BE2C (cell line): ENCODE measurements around the gene ADAM15.

Experiments
- DNase-seq: peaks from one replicate; pipeline ENCODE4 v3.0.0-alpha.2; 2020
- H3K27me3 ChIP-seq: fragments of 250-450 bp; sonication (Bioruptor Pico); 2 replicates; pipeline ENCODE4 v1.5.1; 2020; ENCODE audit warnings: mild to moderate bottlenecking
- H3K36me3 ChIP-seq: fragments of 250-450 bp; sonication (Bioruptor Pico); 2 replicates; pipeline ENCODE4 v1.5.1; 2020; ENCODE audit warnings: mild to moderate bottlenecking
- H3K4me1 ChIP-seq: fragments of 250-450 bp; sonication (Bioruptor Pico); 2 replicates; pipeline ENCODE4 v1.5.1; 2020
- H3K4me3 ChIP-seq: 2 replicates; pipeline ENCODE4 v1.5.1; 2011; ENCODE audit warnings: low read depth, low read length
- H3K9me3 ChIP-seq: fragments of 250-450 bp; sonication (Bioruptor Pico); 2 replicates; pipeline ENCODE4 v1.5.1; 2020
- CTCF ChIP-seq: IDR thresholded peaks from 2 replicates; pipeline ENCODE4 v1.5.1; 2012; ENCODE audit warnings: mild to moderate bottlenecking, low read depth, low read length

ADAM15 gene

GRCh38 chr1:155039308-155039669, 11.8 kb upstream of the ADAM15 start:
- Histone ChIP-seq H3K4me3 (no peak overlapping the region), H3K9me3 (no peaks in the 10 kb centered on the region), H3K36me3 (no peaks in the 10 kb centered on the region), H3K4me1 (no peaks in the 10 kb centered on the region), H3K27me3 (no peaks in the 10 kb centered on the region)
- DNase-seq = no peak
- no peak for TF ChIP-seq CTCF

GRCh38 chr1:155040358-155041093, 10.6 kb upstream of the ADAM15 start:
- TF ChIP-seq CTCF = no peak
- Histone ChIP-seq H3K27me3 (no peaks in the 10 kb centered on the region), H3K4me1 (peaks cover 4% of the 10 kb centered on the region; the same call in 1 of the 2 replicates), H3K36me3 (no peaks in the 10 kb centered on the region), H3K4me3 (no peak overlapping the region), H3K9me3 (no peaks in the 10 kb centered on the region)
- DNase-seq = no peak

GRCh38 chr1:155042789-155043188, 8.3 kb upstream of the ADAM15 start:
- no peaks in the 10 kb centered on the region for H3K27me3 ChIP-seq
- no peaks in the 10 kb centered on the region for H3K9me3 ChIP-seq
- H3K4me1 ChIP-seq = peaks cover 4% of the 10 kb centered on the region; the same call in 1 of the 2 replicates
- no peak overlapping the region for H3K4me3 ChIP-seq
- no peak for DNase-seq
- H3K36me3 ChIP-seq = no peaks in the 10 kb centered on the region
- no peak for TF ChIP-seq CTCF

GRCh38 chr1:155043301-155043702, 7.8 kb upstream of the ADAM15 start:
- H3K4me1 ChIP-seq = peaks cover 4% of the 10 kb centered on the region; the same call in 1 of the 2 replicates
- no peaks in the 10 kb centered on the region for H3K9me3 ChIP-seq
- H3K4me3 ChIP-seq = no peak overlapping the region
- H3K27me3 ChIP-seq = no peaks in the 10 kb centered on the region
- TF ChIP-seq CTCF = no peak
- DNase-seq = no peak
- H3K36me3 ChIP-seq = no peaks in the 10 kb centered on the region

- no peak for DNase-seq
- no peak overlapping the region for H3K4me3 ChIP-seq
- TF ChIP-seq CTCF = no peak
These were observed 7.3 kb upstream of the ADAM15 start for GRCh38 chr1:155043793-155044192.

GRCh38 chr1:155044365-155044764, 6.8 kb upstream of the ADAM15 start:
- H3K9me3 ChIP-seq = no peaks in the 10 kb centered on the region
- H3K4me1 ChIP-seq = peaks cover 4% of the 10 kb centered on the region; the same call in 1 of the 2 replicates
- no peak for DNase-seq
- H3K36me3 ChIP-seq = no peaks in the 10 kb centered on the region
- no peaks in the 10 kb centered on the region for H3K27me3 ChIP-seq
- TF ChIP-seq CTCF = no peak
- no peak overlapping the region for H3K4me3 ChIP-seq

More at GRCh38 chr1:155043793-155044192, 7.3 kb upstream of the ADAM15 start:
- H3K36me3 ChIP-seq = no peaks in the 10 kb centered on the region
- no peaks in the 10 kb centered on the region for H3K27me3 ChIP-seq
- H3K4me1 ChIP-seq = peaks cover 4% of the 10 kb centered on the region; the same call in 1 of the 2 replicates
- no peaks in the 10 kb centered on the region for H3K9me3 ChIP-seq
